ENCODE measurements around the gene LSM12. TPM values are rescaled to one million over a fixed set of nuclear protein-coding genes. Genes with fewer than 3 reads are reported as not detected.

Gene LSM12
- total RNA-seq, 1 donor from 2014 or later: 55.4 TPM

- H3K4me3 Mint-ChIP-seq (ENCODE audit: low read depth): peak within 1 kb of the TSS; percentile 87
- H3K36me3 Mint-ChIP-seq (ENCODE audit: insufficient read depth): no peaks in the 10 kb centered on the region
- H3K4me1 Mint-ChIP-seq (ENCODE audit: low read depth): peaks cover 24% of the 10 kb centered on the region
- no peaks in the 10 kb centered on the region for H3K9me3 Mint-ChIP-seq (ENCODE audit: low read depth)
- H3K27me3 Mint-ChIP-seq: no peaks in the 10 kb centered on the region
- H3K27ac Mint-ChIP-seq: peak within 1 kb of the TSS; percentile 96
- peak; percentile 95 for DNase-seq (ENCODE audit: low spot score, unreplicated experiment)
- TF ChIP-seq CTCF (IDR thresholded peaks at IDR 0.05; ENCODE audit: unreplicated experiment): no peak
Measured at GRCh38 chr17:44070455-44071197, 4.2 kb upstream of the LSM12 start, which contains the start of gene G6PC3. G6PC3 (plus strand) TSS chr17:44070735; CDS start chr17:44070966, 231 bp downstream.

GRCh38 chr17:44069974-44070454, 3.5 kb upstream of the LSM12 start:
- TF ChIP-seq CTCF (IDR thresholded peaks at IDR 0.05; ENCODE audit: unreplicated experiment): no peak
- no peak for DNase-seq (ENCODE audit: low spot score, unreplicated experiment)
- H3K4me1 Mint-ChIP-seq (ENCODE audit: low read depth): peaks cover 28% of the 10 kb centered on the region
- no peaks in the 10 kb centered on the region for H3K36me3 Mint-ChIP-seq (ENCODE audit: insufficient read depth)
- peak overlapping the region; percentile 87 for H3K4me3 Mint-ChIP-seq (ENCODE audit: low read depth)
- H3K9me3 Mint-ChIP-seq (ENCODE audit: low read depth): no peaks in the 10 kb centered on the region
- H3K27ac Mint-ChIP-seq: peak overlapping the region; percentile 96
- H3K27me3 Mint-ChIP-seq: no peaks in the 10 kb centered on the region

DNA sequence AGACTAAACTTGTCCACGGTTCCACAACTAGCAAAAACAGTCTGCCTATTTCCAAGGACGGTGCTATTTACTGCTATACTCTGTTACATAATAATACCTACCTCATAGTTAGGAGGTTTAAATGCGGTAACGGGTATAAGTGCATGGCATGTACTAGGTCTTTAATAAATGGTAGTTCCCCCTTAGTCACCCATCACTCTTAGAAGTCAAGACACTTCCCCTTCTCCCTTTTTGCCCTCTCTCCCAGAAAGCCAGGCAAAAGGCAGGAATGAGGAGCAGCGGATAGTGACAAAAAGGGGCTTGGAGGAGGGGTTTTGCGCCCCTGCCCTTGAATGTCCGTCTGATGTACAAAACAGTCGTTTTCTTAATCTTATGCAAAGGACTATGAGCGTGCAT, 1.1 kb upstream of the LSM12 start:
- peaks cover 2% of the 10 kb centered on the region for H3K36me3 Mint-ChIP-seq (ENCODE audit: insufficient read depth)
- H3K9me3 Mint-ChIP-seq (ENCODE audit: low read depth): no peaks in the 10 kb centered on the region
- no peak for TF ChIP-seq CTCF (IDR thresholded peaks at IDR 0.05; ENCODE audit: unreplicated experiment)
- peak overlapping the region; percentile 98 for H3K27ac Mint-ChIP-seq
- peak overlapping the region; percentile 14 for H3K4me3 Mint-ChIP-seq (ENCODE audit: low read depth)
- DNase-seq (ENCODE audit: low spot score, unreplicated experiment): no peak
- peaks cover 31% of the 10 kb centered on the region for H3K4me1 Mint-ChIP-seq (ENCODE audit: low read depth)
- H3K27me3 Mint-ChIP-seq: no peaks in the 10 kb centered on the region

DNA sequence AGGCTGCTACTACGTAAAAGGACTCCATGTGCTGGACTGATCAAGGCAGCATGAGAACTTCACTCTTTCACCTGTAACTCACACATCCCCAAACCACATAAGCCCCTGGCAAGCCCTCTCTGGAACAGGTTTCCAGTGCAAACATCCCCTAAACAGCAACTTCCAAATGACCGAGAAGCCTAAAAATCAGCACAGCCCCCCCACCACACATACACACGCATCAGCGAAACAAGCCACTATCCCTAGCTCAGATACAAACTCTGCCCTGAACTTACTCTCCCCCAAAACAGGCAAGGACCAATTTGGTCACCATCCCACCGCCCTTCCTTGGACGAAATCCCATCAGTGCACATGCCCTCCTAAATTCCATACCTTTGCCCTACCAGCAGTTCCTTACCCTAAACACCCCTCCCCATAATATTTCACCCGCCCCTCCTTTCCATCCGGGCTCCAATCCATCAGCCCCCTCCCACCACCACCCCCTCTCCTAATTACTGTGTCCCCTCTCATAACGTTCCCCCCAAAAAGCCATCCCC, 735 bp downstream of the LSM12 start:
- peak overlapping the region; percentile 98 for H3K27ac Mint-ChIP-seq
- H3K9me3 Mint-ChIP-seq (ENCODE audit: low read depth): no peaks in the 10 kb centered on the region
- H3K36me3 Mint-ChIP-seq (ENCODE audit: insufficient read depth): peaks cover 5% of the 10 kb centered on the region
- DNase-seq (ENCODE audit: low spot score, unreplicated experiment): no peak
- H3K4me3 Mint-ChIP-seq (ENCODE audit: low read depth): peak overlapping the region; percentile 95
- H3K27me3 Mint-ChIP-seq: no peaks in the 10 kb centered on the region
- TF ChIP-seq CTCF (IDR thresholded peaks at IDR 0.05; ENCODE audit: unreplicated experiment): no peak
- peaks cover 21% of the 10 kb centered on the region for H3K4me1 Mint-ChIP-seq (ENCODE audit: low read depth)

DNA sequence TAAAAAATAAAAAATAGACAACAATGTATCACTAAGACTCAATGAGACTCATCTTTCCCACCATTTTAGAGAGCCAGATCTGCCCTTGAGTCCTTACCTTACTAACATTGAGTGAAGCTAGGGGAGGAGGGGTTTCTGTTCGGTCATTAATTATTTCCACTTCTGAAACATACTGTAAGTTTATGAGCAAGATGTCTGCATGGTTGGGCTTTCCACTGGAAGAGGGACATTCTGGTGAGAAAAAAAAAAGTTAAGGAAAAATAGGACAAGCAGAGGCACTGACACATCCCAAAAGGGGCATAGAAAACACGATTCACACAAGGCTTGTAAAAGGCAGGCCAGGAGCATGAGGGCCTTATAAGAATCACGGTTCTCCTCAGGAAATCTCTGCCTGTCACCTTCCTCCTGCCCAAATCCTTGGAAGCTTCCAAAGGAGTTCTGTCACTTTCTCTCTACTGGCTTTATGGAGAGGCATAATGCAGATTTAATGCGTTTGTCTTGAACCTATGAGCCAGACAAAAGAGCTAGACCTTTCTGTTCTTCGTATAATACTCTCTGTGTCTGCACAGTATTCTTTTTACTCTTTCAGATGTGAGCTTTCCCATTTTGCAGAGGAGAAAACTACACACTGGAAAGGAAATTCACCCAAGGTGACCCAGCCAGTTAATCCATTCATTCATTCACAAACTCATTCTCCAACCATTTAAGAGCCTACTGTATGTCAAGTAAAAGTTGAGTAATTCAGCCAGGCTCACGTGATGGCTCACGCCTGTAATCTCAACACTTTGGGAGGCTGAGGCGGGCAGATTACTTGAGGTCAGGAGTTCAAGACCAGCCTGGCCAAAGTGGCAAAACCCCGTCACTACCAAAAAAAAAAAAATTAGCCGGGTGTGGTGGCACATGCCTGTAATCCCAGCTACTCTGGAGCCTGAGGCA, 2.5 kb downstream of the LSM12 start:
- no peak for TF ChIP-seq CTCF (IDR thresholded peaks at IDR 0.05; ENCODE audit: unreplicated experiment)
- no peak for DNase-seq (ENCODE audit: low spot score, unreplicated experiment)
- peaks cover 17% of the 10 kb centered on the region for H3K36me3 Mint-ChIP-seq (ENCODE audit: insufficient read depth)
- peaks cover 16% of the 10 kb centered on the region for H3K4me1 Mint-ChIP-seq (ENCODE audit: low read depth)
- H3K4me3 Mint-ChIP-seq (ENCODE audit: low read depth): peak overlapping the region; percentile 31
- no peaks in the 10 kb centered on the region for H3K27me3 Mint-ChIP-seq
- H3K9me3 Mint-ChIP-seq (ENCODE audit: low read depth): no peaks in the 10 kb centered on the region
- H3K27ac Mint-ChIP-seq: peak overlapping the region; percentile 50
